DND-41 (cell line): ENCODE measurements around the gene SORL1-AS1.

ENCODE experiments used
- EZH2 ChIP-seq: IDR thresholded peaks from 3 replicates; pipeline ENCODE4 v1.6.1; 2012; ENCODE audit warnings: borderline replicate concordance, low read depth, mild to moderate bottlenecking, moderate library complexity, low read length, inconsistent platforms; ENCODE audit not compliant: severe bottlenecking
- TF ChIP-seq, protein P1 (sequence below): IDR thresholded peaks from 2 replicates; pipeline ENCODE4 v1.5.1; 2012; ENCODE audit warnings: borderline replicate concordance, low read length, moderate library complexity, mild to moderate bottlenecking; ENCODE audit not compliant: poor library complexity, severe bottlenecking; ENCODE audit errors: extremely low read depth

DNA sequence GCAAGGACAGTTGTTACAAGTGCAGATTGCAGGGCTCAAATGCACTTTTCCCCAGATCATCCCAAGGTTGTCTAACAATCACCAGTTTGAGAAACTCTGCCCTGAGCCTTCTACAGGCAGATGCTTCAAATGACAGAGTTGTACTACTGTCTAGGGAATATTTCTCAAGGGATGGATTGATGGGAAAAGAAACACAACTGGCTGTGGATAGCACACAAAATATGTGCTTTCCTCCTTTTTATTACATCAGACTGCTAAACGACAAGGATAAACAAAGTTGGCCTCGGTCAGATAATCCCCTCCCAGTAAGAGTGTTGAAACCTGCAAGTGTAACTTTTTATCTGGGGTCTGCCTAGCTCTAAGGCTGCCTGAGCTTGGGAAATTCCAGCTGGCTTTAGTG, 46.6 kb upstream of the SORL1-AS1 start:
- TF ChIP-seq, protein P1, sequence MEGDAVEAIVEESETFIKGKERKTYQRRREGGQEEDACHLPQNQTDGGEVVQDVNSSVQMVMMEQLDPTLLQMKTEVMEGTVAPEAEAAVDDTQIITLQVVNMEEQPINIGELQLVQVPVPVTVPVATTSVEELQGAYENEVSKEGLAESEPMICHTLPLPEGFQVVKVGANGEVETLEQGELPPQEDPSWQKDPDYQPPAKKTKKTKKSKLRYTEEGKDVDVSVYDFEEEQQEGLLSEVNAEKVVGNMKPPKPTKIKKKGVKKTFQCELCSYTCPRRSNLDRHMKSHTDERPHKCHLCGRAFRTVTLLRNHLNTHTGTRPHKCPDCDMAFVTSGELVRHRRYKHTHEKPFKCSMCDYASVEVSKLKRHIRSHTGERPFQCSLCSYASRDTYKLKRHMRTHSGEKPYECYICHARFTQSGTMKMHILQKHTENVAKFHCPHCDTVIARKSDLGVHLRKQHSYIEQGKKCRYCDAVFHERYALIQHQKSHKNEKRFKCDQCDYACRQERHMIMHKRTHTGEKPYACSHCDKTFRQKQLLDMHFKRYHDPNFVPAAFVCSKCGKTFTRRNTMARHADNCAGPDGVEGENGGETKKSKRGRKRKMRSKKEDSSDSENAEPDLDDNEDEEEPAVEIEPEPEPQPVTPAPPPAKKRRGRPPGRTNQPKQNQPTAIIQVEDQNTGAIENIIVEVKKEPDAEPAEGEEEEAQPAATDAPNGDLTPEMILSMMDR, result no peak
- no peak for TF ChIP-seq EZH2
